Prostate gland (tissue), 2 donors: ENCODE data around the gene GRAMD1C.

Experiments used
- CTCF ChIP-seq, 4 experiments: fragments of 200-600 bp in 2 of 4; fragments of 450-650 bp in 2 of 4; sonication (generic) in 2 of 4; IDR thresholded peaks; 1 replicate in 3 of 4; 2 replicates in 1 of 4; pipeline ENCODE4 v1.5.1; 2016 to 2019; ENCODE audit warnings: antibody characterized with exemption in 4 of 4, mild to moderate bottlenecking in 2 of 4, moderate library complexity in 2 of 4
- POLR2A ChIP-seq: fragments of 450-650 bp; IDR thresholded peaks from one replicate; pipeline ENCODE4 v1.6.1; 2016; ENCODE audit warnings: antibody characterized with exemption, mild to moderate bottlenecking

- no peak for TF ChIP-seq CTCF (IDR thresholded peaks at IDR 0.05)
- TF ChIP-seq POLR2A: no peak
Measured at GRCh38 chr3:113947372-113948014, 108.9 kb downstream of the GRAMD1C start, which contains the start of gene ZDHHC23.
